NCI-H187 treated with DMSO at 0.1 percent for 48 hours (cell line): Measurements from ENCODE around the gene ZBTB7C.
"Not testable (repeated sequence)": the region's sequence is repeated elsewhere in the genome, so short reads cannot be mapped to it uniquely, and the experiment has no call there.

ENCODE experiments used
- DNase-seq: peaks from one replicate; lab custom pipeline; 2025; lab: John Stamatoyannopoulos, UW

Gene ZBTB7C

GRCh38 chr18:48408727-48409590 is at the start of gene ZBTB7C:
TSS of gene ZBTB7C (minus strand) at chr18:48409383.
- no peak for DNase-seq

DNA sequence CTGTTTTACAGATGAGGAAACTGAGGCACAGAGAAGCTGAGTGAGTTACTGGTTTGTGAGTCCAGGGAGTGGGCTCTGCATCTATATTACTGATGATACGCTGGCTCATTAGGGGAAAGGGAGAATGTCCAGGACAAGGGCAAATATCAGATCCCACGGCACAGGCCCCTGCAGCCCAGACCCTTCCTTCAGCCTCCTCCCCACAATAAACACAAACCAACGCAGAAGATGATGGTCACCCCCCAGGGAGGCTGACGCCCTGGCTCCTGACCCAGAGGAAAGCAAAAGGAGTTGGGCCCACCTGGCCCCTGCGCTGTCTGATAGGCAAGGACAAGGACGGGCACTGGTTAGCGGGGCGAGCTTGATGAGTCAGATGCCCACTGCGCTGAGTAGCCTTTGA is 47.7 kb upstream of the ZBTB7C start:
- DNase-seq: no peak

- no peak for DNase-seq
Observed at GRCh38 chr18:48455555-48456478, 46.6 kb upstream of the ZBTB7C start.

DNA sequence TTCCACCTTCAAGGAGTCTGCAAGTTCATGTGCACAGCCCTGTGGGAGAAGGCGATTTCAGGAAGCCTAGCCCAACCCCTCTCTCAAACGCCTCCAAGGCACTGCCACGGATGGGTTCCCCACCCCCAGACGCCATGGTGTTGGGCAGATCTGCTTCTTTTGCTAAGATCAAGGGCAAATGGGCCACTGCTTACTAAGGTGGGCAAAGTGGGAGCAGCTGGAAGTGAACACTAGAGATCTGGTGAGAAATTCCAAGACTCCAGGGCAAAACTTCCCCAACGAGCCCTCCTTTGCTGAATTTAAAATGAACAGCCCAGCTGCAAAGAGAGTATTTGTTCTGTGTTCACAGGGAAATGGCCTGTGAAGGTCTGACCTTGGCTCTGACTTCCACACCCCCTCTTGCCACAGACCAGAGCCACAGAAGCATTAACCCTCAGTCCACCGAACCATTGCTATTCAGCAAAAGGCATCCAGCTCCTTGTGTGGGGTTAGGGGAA is 45.1 kb upstream of the ZBTB7C start:
- no peak for DNase-seq

- DNase-seq: no peak
Observed at GRCh38 chr18:48453330-48454066, 44.3 kb upstream of the ZBTB7C start.

- no peak for DNase-seq
Observed at GRCh38 chr18:48452861-48453323, 43.7 kb upstream of the ZBTB7C start.

GRCh38 chr18:48450685-48451084 is 41.5 kb upstream of the ZBTB7C start:
- no peak for DNase-seq

DNA sequence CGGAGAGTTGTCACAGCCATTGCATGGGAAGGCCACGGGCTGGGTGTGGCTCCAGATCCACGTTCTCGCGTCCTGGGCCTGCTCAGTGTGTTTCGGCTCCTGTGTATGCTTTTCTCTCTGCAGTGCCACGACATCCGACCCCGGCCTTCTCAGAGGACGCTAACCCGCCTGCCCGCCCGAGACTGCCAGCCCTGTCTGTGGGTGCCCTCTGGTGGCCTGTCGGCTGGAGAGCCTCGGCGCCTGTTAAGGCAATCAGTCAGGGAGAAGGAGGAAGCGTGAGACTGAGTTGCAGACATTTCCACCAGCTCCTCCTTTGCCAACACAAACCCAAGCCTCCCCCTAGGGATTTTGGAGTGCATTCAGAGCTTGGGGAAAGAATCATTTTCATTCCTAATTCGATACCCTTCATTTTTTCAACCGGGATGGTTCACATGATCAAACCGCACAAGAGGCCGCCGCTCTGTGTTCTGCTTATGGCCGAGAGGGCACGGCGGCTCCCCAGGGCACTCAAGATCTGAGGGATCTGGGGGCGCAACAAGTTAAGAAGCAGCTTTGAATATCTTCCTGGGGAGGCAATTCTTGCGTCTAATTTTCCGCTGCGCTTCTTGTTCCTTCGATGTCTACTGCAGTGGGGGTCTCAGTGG is 37.5 kb upstream of the ZBTB7C start:
- DNase-seq: peak; percentile 50

GRCh38 chr18:48445540-48445939 is 36.4 kb upstream of the ZBTB7C start:
- peak; percentile 64 for DNase-seq

DNA sequence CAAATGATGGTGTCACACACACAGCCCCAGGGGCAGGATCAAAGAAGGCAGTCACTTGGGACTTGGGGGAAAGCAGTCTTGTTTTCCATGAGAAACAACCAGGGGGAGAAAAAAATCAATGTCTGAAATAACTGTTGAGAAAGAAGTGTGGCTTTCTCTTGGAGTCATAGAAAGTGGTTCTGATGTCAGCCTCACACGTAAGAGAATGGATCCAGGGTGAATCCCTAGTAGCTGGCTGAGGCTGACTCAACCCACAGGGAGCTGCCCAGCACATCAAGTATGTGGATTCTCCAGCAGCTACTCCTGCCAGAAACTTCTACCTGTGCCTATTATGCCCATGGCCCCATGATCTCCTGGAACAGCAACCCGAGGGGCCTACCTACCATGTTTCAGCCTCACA is 33.6 kb upstream of the ZBTB7C start:
- DNase-seq: no peak

DNA sequence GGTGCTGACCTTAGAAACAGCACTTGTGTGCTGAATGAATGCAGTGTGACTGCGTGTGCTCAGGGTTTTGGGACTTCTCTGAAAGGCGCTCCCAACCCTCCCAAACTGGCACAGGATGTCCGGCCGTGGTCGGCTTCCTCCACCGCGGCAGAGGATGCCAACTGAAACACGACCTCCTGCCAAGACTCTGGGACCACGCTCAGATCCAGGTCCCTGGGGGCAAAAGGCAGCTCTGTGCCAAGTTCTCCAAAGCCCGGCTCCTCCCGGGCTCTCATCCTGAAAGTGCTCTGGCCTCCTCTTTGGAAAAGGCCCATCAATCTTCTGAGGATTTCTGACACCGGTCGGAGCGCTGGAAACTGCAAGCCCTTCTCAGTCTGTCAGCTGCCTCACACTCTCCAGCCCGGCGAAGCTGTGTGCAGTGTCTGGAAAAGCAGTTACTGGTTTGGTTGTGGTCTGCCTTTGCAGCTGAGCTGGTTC is 32.3 kb upstream of the ZBTB7C start:
- DNase-seq: peak; percentile 22

DNA sequence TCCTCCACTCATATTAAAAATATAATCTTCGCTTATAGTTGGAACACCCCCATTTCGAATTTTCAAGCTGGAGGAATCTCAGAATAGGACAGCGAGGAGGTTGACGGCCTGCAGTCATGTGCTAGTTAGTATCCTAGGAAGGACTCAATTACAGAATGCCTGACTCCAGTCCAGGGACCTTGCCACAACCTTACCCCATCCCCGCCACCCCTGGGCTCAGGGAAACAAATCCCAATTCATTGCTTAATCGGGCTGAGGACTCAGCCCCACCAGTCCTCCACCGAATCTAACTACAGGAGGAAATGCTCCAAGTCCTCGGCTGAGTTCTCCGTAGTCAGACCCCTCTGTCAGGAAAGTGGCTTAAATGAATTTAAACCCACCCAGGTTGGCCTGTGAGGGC is 31.7 kb upstream of the ZBTB7C start:
- no peak for DNase-seq

DNA sequence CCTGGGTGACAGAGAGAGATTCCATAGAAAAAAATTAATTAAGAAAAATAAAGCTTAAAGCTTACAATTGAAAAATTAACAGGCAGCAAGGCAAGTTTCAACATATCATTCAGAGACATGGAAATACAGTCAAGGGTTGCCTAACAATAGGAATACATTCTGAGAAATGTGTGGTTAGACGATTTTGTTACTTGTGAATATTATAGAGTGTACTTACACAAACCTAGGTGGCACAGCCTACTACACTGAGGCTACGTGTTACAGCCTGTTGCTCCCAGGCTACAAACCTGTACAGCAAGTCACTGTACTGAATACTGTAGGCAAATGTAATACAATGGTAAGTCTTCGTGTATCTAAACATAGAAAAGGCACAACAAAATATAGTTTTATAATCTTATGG is 27.7 kb upstream of the ZBTB7C start:
- DNase-seq: no peak

GRCh38 chr18:48434382-48434781 is 25.2 kb upstream of the ZBTB7C start:
- not testable (repeated sequence) for DNase-seq

GRCh38 chr18:48433541-48433940 is 24.4 kb upstream of the ZBTB7C start:
- DNase-seq: no peak

GRCh38 chr18:48430150-48430549 is 21.0 kb upstream of the ZBTB7C start:
- DNase-seq: no peak

GRCh38 chr18:48428475-48429177 is 19.4 kb upstream of the ZBTB7C start:
- no peak for DNase-seq

DNA sequence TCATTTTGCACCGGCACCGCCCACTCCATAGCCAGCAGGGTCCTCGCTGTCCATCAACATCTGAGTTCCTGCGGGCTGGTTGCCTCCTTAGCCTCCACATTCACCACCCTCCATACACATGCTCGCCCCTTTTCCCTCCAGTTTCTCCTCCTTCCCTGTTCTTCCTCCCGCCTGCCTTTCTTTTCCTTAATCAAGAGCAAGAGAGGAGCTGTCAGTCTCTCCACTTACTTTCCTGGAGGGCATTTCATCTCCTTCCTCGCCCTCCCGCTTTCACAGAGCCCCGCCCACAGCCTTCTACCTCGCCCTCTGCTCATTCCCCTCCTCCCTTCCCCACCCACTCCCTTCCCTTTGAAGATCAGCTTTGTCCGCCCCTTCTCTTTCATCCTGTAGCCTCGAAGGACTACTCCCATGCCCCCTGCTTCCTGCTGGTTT is 13.8 kb upstream of the ZBTB7C start:
- no peak for DNase-seq

- no peak for DNase-seq
Observed at GRCh38 chr18:48419277-48420022, 10.3 kb upstream of the ZBTB7C start.
